Upper lobe of left lung (tissue), 6 donors: ENCODE measurements around the gene MUC6. TPM values are rescaled to one million over a fixed set of nuclear protein-coding genes. Genes with fewer than 3 reads are reported as not detected.

ENCODE experiments used
- ATAC-seq, 2 donors: fragments of 200-7000 bp; cut with Tn5 transposase; one replicate each; pipeline ENCODE4 v1.9.1; 2022; ENCODE audit warnings: mild to moderate bottlenecking in 2 of 2, moderate library complexity in 2 of 2; ENCODE audit not compliant: low FRiP score in 2 of 2
- DNase-seq, 2 donors: peaks; one replicate each; pipeline ENCODE4 v3.0.0-alpha.2; 2019 to 2020
- H3K27ac ChIP-seq, 4 donors: fragments of 200-600 bp; sonication (generic); one replicate each; pipeline ENCODE4 v1.5.1; 2016 to 2019
- H3K27me3 ChIP-seq, 4 donors: fragments of 200-600 bp; sonication (generic); one replicate each; pipeline ENCODE4 v1.5.1; 2017 to 2019
- H3K36me3 ChIP-seq, 4 donors: fragments of 200-600 bp; sonication (generic); one replicate each; pipeline ENCODE4 v1.5.1; 2016 to 2019
- H3K4me1 ChIP-seq, 4 donors: fragments of 200-600 bp; sonication (generic); one replicate each; pipeline ENCODE4 v1.5.1; 2018 to 2019
- H3K4me3 ChIP-seq, 4 donors: fragments of 200-600 bp; sonication (generic); one replicate each; pipeline ENCODE4 v1.5.1; 2017 to 2019; ENCODE audit warnings: mild to moderate bottlenecking in 2 of 4, moderate library complexity in 1 of 4
- H3K9me3 ChIP-seq, 4 donors: fragments of 200-600 bp; sonication (generic); one replicate each; pipeline ENCODE4 v1.5.1; 2018 to 2019
- CTCF ChIP-seq, 6 experiments: fragments of 450-650 bp in 4 of 6; fragments of 200-600 bp in 2 of 6; sonication (generic) in 2 of 6; IDR thresholded peaks; one replicate each; pipeline ENCODE4 v1.5.1; 2016 to 2019; ENCODE audit warnings: antibody characterized with exemption in 6 of 6
- EP300 ChIP-seq, 4 donors: sonication (generic); formaldehyde crosslinking; IDR thresholded peaks; one replicate each; pipeline ENCODE4 v1.5.1; 2017; ENCODE audit warnings: antibody characterized with exemption in 4 of 4, control low read depth in 2 of 4
- POLR2A ChIP-seq, 4 donors: fragments of 450-650 bp; IDR thresholded peaks; one replicate each; pipeline ENCODE4 v1.5.1; 2016 to 2017; ENCODE audit warnings: antibody characterized with exemption in 4 of 4, mild to moderate bottlenecking in 2 of 4
- POLR2AphosphoS5 ChIP-seq, 2 donors: sonication (generic); formaldehyde crosslinking; IDR thresholded peaks; one replicate each; pipeline ENCODE4 v1.5.1; 2017; ENCODE audit warnings: antibody characterized with exemption in 2 of 2
- WGBS, 2 donors: methylation state at CpG; one replicate each; pipeline ENCODE4 v1.1.5; 2017 to 2018; 5-methylcytosine and 5-hydroxymethylcytosine counted together
- total RNA-seq, 6 donors: library from RNA; depleted of rRNA in 4 of 6; stranded (reverse); fragments of >200 nt in 4 of 6; gene quantifications; one replicate each; pipeline versions ENCODE4 v1.1.0 to v1.2.1, GENCODE V29; 2016 to 2021
- donor health status: DM: no; HTN: no; CAD: no; lungs with moderate emphysema.
- donor health status: DM: no; HTN: yes; CAD: no; lungs with severe emphysema.

MUC6 gene
- total RNA-seq, 6 donors from 2014 or later = 0.06 to 4.2 (median 0.51) TPM; not detected in 3

GRCh38 chr11:1051356-1052132 is 15.0 kb upstream of the MUC6 start:
- WGBS, 2 donors = 60 to 66% methylated on average over 1 to 13 of the region's 15 CpGs
- H3K27me3 ChIP-seq = peaks cover 0 to 7% (median 0%) of the 10 kb centered on the region in 4 donors
- H3K36me3 ChIP-seq = no peaks in the 10 kb centered on the region
- peak in 1 of 2 donors; percentile 51 for DNase-seq
- ATAC-seq = no peak
- no peak overlapping the region for H3K4me3 ChIP-seq
- H3K27ac ChIP-seq = no peak overlapping the region
- H3K9me3 ChIP-seq = no peaks in the 10 kb centered on the region
- peaks cover 5 to 14% (median 7%) of the 10 kb centered on the region in 4 donors for H3K4me1 ChIP-seq
- no peak for TF ChIP-seq CTCF (IDR thresholded peaks at IDR 0.05)
- no peak for TF ChIP-seq POLR2A (IDR thresholded peaks at IDR 0.05)
- TF ChIP-seq POLR2AphosphoS5 (IDR thresholded peaks at IDR 0.05) = no peak
- TF ChIP-seq EP300 (IDR thresholded peaks at IDR 0.05) = no peak

GRCh38 chr11:1050581-1051355 is 14.2 kb upstream of the MUC6 start:
- H3K9me3 ChIP-seq = no peaks in the 10 kb centered on the region
- WGBS, 2 donors = 50 to 52% methylated on average over 22 to 31 of the region's 39 CpGs

GRCh38 chr11:1049911-1050580 is 13.5 kb upstream of the MUC6 start:
- DNase-seq (peak in 1 of 2 donors; percentile 54), ATAC-seq (no peak)
- no peak overlapping the region for H3K4me3 ChIP-seq
- peaks cover 5 to 14% (median 7%) of the 10 kb centered on the region in 4 donors for H3K4me1 ChIP-seq
- H3K27me3 ChIP-seq = peaks cover 0 to 7% (median 0%) of the 10 kb centered on the region in 4 donors
- H3K27ac ChIP-seq = peak overlapping the region in 1 of 4 donors; percentile 15
- WGBS, 2 donors = 77 to 79% methylated on average over 7 to 18 of the region's 18 CpGs
- H3K9me3 ChIP-seq = no peaks in the 10 kb centered on the region
- TF ChIP-seq POLR2AphosphoS5 (IDR thresholded peaks at IDR 0.05) = no peak
- no peak for TF ChIP-seq EP300 (IDR thresholded peaks at IDR 0.05)
- TF ChIP-seq POLR2A (IDR thresholded peaks at IDR 0.05) = no peak
- TF ChIP-seq CTCF (IDR thresholded peaks at IDR 0.05) = no peak
- H3K36me3 ChIP-seq = no peaks in the 10 kb centered on the region

More at GRCh38 chr11:1050581-1051355, 14.2 kb upstream of the MUC6 start:
- Histone ChIP-seq H3K4me3 (no peak overlapping the region), H3K4me1 (peaks cover 5 to 14% (median 7%) of the 10 kb centered on the region in 4 donors), H3K27me3 (peaks cover 0 to 7% (median 0%) of the 10 kb centered on the region in 4 donors), H3K27ac (no peak overlapping the region), H3K36me3 (no peaks in the 10 kb centered on the region)
- ATAC-seq (peak; percentile 82 to 87), DNase-seq (peak; percentile 72 to 94)
- TF ChIP-seq EP300 (IDR thresholded peaks at IDR 0.05) (no peak), CTCF (IDR thresholded peaks at IDR 0.05) (peak; percentile 79 to 98 (median 96))

- TF ChIP-seq POLR2AphosphoS5 (IDR thresholded peaks at IDR 0.05) (no peak), CTCF (IDR thresholded peaks at IDR 0.05) (no peak), POLR2A (IDR thresholded peaks at IDR 0.05) (no peak), EP300 (IDR thresholded peaks at IDR 0.05) (no peak)
- no peak overlapping the region for H3K4me3 ChIP-seq
- ATAC-seq (peak in 1 of 2 donors; percentile 23), DNase-seq (peak; percentile 58 to 82)
- no peaks in the 10 kb centered on the region for H3K9me3 ChIP-seq
- H3K36me3 ChIP-seq = no peaks in the 10 kb centered on the region
- H3K27me3 ChIP-seq = peaks cover 0 to 7% (median 0%) of the 10 kb centered on the region in 4 donors
- 51 to 56% methylated on average over 3 to 13 of the region's 13 CpGs for WGBS, 2 donors
- peaks cover 3 to 9% (median 7%) of the 10 kb centered on the region in 4 donors for H3K4me1 ChIP-seq
- H3K27ac ChIP-seq = peak overlapping the region in 1 of 4 donors; percentile 15
These were observed 12.9 kb upstream of the MUC6 start for GRCh38 chr11:1049431-1049891.
